K562 (cell line): ENCODE measurements around the gene UBE3D. TPM values are rescaled to one million over a fixed set of nuclear protein-coding genes. Genes with fewer than 3 reads are reported as not detected.

Source experiments
- ARID2 ChIP-seq: fragments of 450-650 bp; IDR thresholded peaks from 2 replicates; pipeline ENCODE4 v1.6.1; 2017; ENCODE audit warnings: antibody characterized with exemption, mild to moderate bottlenecking
- CBFA2T3 ChIP-seq: fragments of 450-650 bp; IDR thresholded peaks from 2 replicates; pipeline ENCODE4 v1.6.1; 2017
- CBX3 ChIP-seq, 2 experiments: IDR thresholded peaks; 1 replicate in 1 of 2; 2 replicates in 1 of 2; pipeline ENCODE4 v1.6.1; 2012; ENCODE audit warnings: inconsistent platforms in 2 of 2, low read length in 2 of 2, borderline replicate concordance in 1 of 2, control low read depth in 1 of 2
- DPF2 ChIP-seq: fragments of 450-650 bp; IDR thresholded peaks from 2 replicates; pipeline ENCODE4 v1.6.1; 2016
- EHMT2 ChIP-seq: fragments of 450-650 bp; IDR thresholded peaks from 2 replicates; pipeline ENCODE4 v1.6.1; 2018; ENCODE audit warnings: antibody characterized with exemption
- EP400 ChIP-seq: fragments of 450-650 bp; IDR thresholded peaks from 2 replicates; pipeline ENCODE4 v1.6.1; 2017; ENCODE audit warnings: antibody characterized with exemption, mild to moderate bottlenecking, moderate library complexity
- ETV6 ChIP-seq, 3 experiments: fragments of 150-350 bp in 1 of 3; sonication (generic) in 1 of 3; formaldehyde crosslinking in 1 of 3; IDR thresholded peaks; 2 replicates each; pipeline versions ENCODE4 v1.6.1 to v1.8.0; 2014 to 2022; ENCODE audit warnings: borderline replicate concordance in 2 of 3, low read depth in 2 of 3, antibody characterized with exemption in 1 of 3, low read length in 1 of 3, mild to moderate bottlenecking in 1 of 3, missing genetic modification reagents in 1 of 3
- FOSL1 ChIP-seq: fragments of 200-800 bp; sonication (Bioruptor generic); conservative IDR thresholded peaks from 2 replicates; pipeline ENCODE4 v1.6.1; 2016; ENCODE audit warnings: missing genetic modification characterization, missing compliant biosample characterization
- MECOM ChIP-seq: fragments of 250-450 bp; sonication (Bioruptor Pico); IDR thresholded peaks from 2 replicates; pipeline ENCODE4 v1.8.0; 2022; ENCODE audit warnings: inconsistent platforms
- NBN ChIP-seq: fragments of 450-650 bp; IDR thresholded peaks from 2 replicates; pipeline ENCODE4 v1.6.1; 2016; ENCODE audit warnings: low read depth, mild to moderate bottlenecking
- NCOA1 ChIP-seq: fragments of 450-650 bp; IDR thresholded peaks from 2 replicates; pipeline ENCODE4 v1.6.1; 2016; ENCODE audit warnings: low read depth
- NFIC ChIP-seq: fragments of 450-650 bp; IDR thresholded peaks from 2 replicates; pipeline ENCODE4 v1.6.1; 2017; ENCODE audit warnings: mild to moderate bottlenecking, inconsistent platforms
- NR1H2 ChIP-seq: sonication (generic); formaldehyde crosslinking; IDR thresholded peaks from 2 replicates; pipeline ENCODE4 v1.4.0; 2020; ENCODE audit warnings: mild to moderate bottlenecking, missing genetic modification reagents
- PHB2 ChIP-seq: fragments of 450-650 bp; IDR thresholded peaks from 2 replicates; pipeline ENCODE4 v1.6.1; 2017; ENCODE audit warnings: low read depth
- TCF3 ChIP-seq: sonication (generic); formaldehyde crosslinking; IDR thresholded peaks from 2 replicates; pipeline ENCODE4 v1.4.0; 2020; ENCODE audit warnings: mild to moderate bottlenecking, missing genetic modification reagents
- TCF7L2 ChIP-seq: fragments of 150-350 bp; IDR thresholded peaks from 2 replicates; pipeline ENCODE4 v1.6.1; 2016; ENCODE audit warnings: low read depth, mild to moderate bottlenecking, low read length, moderate library complexity
- XRCC3 ChIP-seq: fragments of 450-650 bp; IDR thresholded peaks from 2 replicates; pipeline ENCODE4 v1.6.1; 2017; ENCODE audit warnings: mild to moderate bottlenecking, moderate library complexity
- ZFX ChIP-seq: sonication (generic); formaldehyde crosslinking; IDR thresholded peaks from 2 replicates; pipeline ENCODE4 v1.8.0; 2022; ENCODE audit warnings: mild to moderate bottlenecking, missing genetic modification reagents, moderate library complexity
- ZNF23 ChIP-seq: fragments of 250-450 bp; sonication (Bioruptor Pico); IDR thresholded peaks from 2 replicates; pipeline ENCODE4 v1.4.0; 2020; ENCODE audit warnings: mild to moderate bottlenecking
- ZNF316 ChIP-seq: fragments of 450-650 bp; IDR thresholded peaks from 2 replicates; pipeline ENCODE4 v1.6.1; 2016
- ZNF57 ChIP-seq: fragments of 450-650 bp; formaldehyde crosslinking; IDR thresholded peaks from 2 replicates; pipeline ENCODE4 v1.4.0; 2020; ENCODE audit warnings: mild to moderate bottlenecking, moderate library complexity
- ZNF76 ChIP-seq: fragments of 250-450 bp; sonication (Bioruptor Pico); IDR thresholded peaks from 2 replicates; pipeline ENCODE4 v1.4.0; 2020; ENCODE audit warnings: mild to moderate bottlenecking, moderate library complexity, borderline replicate concordance
- polyA plus RNA-seq, 8 experiments: library from polyadenylated mRNA; depleted of rRNA in 4 of 8; stranded (reverse) in 5 of 8; unstranded in 3 of 8; fragments of >200 nt; fragmentation: Nextera tagmentation in 2 of 8; fragmentation: Illumina TruSeq in 1 of 8; extraction: Ambion mirVana in 2 of 8; extraction: Trizol in 1 of 8; gene quantifications; 2 replicates each; pipeline versions ENCODE4 v1.2.1 to v1.2.3, GENCODE V29; 2011 to 2014; ENCODE audit warnings: inconsistent platforms in 1 of 8, missing spikeins in 1 of 8
- total RNA-seq, 7 experiments: library from RNA; depleted of rRNA in 6 of 7; stranded (reverse); fragments of >200 nt in 6 of 7; fragmentation: Illumina TruSeq in 2 of 7; extraction: Trizol in 2 of 7; gene quantifications; 2 replicates each; pipeline versions ENCODE4 v1.2.1 to v1.2.3, GENCODE V29; 2011 to 2021; ENCODE audit warnings: low replicate concordance in 1 of 7
- TF ChIP-seq, protein P1 (sequence below): fragments of 250-450 bp; sonication (Bioruptor Pico); IDR thresholded peaks from 2 replicates; pipeline ENCODE4 v1.9.0; 2021; ENCODE audit warnings: mild to moderate bottlenecking, inconsistent platforms
- TF ChIP-seq, protein P2 (sequence below): sonication (generic); formaldehyde crosslinking; IDR thresholded peaks from 2 replicates; pipeline ENCODE4 v1.8.0; 2023; ENCODE audit warnings: mild to moderate bottlenecking, missing genetic modification reagents

Gene UBE3D
- total and polyA plus RNA-seq, 9 of the 15 experiments (the other 6 are each of a cell fraction or from before 2014, with no cell fraction given): 9.4 to 17.6 (median 11.9) TPM

DNA sequence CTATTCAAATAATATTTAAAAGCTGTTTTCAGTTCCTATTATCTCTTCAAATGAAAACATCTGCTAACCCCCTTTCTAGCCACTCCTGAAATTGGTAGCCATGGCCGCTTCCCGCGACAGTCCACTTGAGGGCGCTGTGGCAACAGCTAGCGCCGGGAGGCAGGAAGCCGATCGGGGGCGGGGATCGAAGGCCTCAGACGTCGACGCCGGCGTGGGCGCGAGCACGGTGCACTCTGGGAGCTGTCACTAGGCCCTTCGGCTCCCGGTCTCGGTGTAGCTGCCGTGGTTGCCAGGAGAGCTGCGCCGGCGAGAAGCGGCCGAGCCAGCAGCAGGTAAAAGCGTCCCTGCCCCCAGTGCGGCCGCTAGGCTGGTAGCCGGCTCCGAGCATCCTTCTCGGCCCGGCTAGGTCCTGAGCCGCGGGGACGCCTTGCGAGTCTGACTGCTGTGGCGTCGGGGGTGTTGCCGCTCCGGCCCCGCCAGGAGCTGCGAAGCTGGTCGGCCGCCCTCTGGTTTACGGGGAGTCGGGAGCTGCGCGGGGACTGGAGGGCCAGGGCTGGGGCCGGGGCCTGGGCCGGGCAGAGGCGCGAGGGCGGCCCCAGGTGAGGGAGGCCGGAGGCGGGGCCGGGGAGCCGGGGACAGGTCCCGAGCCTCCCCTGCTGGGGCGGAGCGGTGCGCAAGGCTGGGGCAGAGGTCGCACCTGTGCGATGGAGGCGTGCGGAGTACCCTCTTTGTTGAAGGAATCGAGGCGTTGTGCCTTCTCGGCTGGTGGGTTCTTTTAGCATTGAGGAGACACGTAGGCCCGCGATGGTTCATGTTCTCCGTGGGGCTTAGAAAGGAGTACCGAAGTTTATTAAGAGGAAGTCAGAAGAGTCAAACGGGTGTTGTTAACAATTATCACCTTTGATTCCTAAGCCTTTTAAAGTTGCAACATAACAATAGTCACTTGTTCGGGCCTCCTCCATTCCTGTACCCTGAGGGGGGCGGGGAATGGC, 2.1 kb upstream of the UBE3D start, which contains the start of gene DOP1A (continued):
- TF ChIP-seq NR1H2 (CRISPR knock-in tag) (no peak), EHMT2 (no peak), PHB2 (no peak), CBX3 (IDR thresholded peaks at IDR 0.05; ENCODE audit: borderline replicate concordance in 1 of 2, low read length in 2 of 2) (no peak; a peak in 1 of 3 replicates), NBN (no peak), ZNF23 (CRISPR knock-in tag) (no peak), MECOM (CRISPR knock-in tag) (no peak), TCF3 (CRISPR knock-in tag) (0 out of 2 replicates have a peak, but pooled peaks have one; percentile 24), NCOA1 (no peak), ARID2 (0 out of 2 replicates have a peak, but pooled peaks have one; percentile 66), XRCC3 (no peak), NFIC (peak; percentile 67), DPF2 (no peak), EP400 (no peak), CBFA2T3 (no peak), ZFX (peak; percentile 95), ZNF316 (no peak), FOSL1 (tag) (no peak), ZNF76 (CRISPR knock-in tag) (no peak), ETV6 (IDR thresholded peaks at IDR 0.05; ENCODE audit: borderline replicate concordance in 1 of 2, low read depth in 2 of 2, low read length in 1 of 2) (no peak), ETV6 (CRISPR knock-in tag; IDR thresholded peaks at IDR 0.05; ENCODE audit: borderline replicate concordance) (no peak), TCF7L2 (no peak), ZNF57 (no peak)
- TF ChIP-seq, protein P1, sequence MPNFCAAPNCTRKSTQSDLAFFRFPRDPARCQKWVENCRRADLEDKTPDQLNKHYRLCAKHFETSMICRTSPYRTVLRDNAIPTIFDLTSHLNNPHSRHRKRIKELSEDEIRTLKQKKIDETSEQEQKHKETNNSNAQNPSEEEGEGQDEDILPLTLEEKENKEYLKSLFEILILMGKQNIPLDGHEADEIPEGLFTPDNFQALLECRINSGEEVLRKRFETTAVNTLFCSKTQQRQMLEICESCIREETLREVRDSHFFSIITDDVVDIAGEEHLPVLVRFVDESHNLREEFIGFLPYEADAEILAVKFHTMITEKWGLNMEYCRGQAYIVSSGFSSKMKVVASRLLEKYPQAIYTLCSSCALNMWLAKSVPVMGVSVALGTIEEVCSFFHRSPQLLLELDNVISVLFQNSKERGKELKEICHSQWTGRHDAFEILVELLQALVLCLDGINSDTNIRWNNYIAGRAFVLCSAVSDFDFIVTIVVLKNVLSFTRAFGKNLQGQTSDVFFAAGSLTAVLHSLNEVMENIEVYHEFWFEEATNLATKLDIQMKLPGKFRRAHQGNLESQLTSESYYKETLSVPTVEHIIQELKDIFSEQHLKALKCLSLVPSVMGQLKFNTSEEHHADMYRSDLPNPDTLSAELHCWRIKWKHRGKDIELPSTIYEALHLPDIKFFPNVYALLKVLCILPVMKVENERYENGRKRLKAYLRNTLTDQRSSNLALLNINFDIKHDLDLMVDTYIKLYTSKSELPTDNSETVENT (CRISPR knock-in tag): 0 out of 2 replicates have a peak, but pooled peaks have one; percentile 32
- TF ChIP-seq, protein P2, sequence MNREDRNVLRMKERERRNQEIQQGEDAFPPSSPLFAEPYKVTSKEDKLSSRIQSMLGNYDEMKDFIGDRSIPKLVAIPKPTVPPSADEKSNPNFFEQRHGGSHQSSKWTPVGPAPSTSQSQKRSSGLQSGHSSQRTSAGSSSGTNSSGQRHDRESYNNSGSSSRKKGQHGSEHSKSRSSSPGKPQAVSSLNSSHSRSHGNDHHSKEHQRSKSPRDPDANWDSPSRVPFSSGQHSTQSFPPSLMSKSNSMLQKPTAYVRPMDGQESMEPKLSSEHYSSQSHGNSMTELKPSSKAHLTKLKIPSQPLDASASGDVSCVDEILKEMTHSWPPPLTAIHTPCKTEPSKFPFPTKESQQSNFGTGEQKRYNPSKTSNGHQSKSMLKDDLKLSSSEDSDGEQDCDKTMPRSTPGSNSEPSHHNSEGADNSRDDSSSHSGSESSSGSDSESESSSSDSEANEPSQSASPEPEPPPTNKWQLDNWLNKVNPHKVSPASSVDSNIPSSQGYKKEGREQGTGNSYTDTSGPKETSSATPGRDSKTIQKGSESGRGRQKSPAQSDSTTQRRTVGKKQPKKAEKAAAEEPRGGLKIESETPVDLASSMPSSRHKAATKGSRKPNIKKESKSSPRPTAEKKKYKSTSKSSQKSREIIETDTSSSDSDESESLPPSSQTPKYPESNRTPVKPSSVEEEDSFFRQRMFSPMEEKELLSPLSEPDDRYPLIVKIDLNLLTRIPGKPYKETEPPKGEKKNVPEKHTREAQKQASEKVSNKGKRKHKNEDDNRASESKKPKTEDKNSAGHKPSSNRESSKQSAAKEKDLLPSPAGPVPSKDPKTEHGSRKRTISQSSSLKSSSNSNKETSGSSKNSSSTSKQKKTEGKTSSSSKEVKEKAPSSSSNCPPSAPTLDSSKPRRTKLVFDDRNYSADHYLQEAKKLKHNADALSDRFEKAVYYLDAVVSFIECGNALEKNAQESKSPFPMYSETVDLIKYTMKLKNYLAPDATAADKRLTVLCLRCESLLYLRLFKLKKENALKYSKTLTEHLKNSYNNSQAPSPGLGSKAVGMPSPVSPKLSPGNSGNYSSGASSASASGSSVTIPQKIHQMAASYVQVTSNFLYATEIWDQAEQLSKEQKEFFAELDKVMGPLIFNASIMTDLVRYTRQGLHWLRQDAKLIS: peak; percentile 87; the same call in 1 of the 2 replicates
